Neural cell (in vitro differentiated cells): Measurements from ENCODE around the gene SLIT3. TPM values are rescaled to one million over a fixed set of nuclear protein-coding genes. Genes with fewer than 3 reads are reported as not detected.

Experiments
- H2AFZ ChIP-seq: fragments of 200-600, 300-800 bp; sonication (generic), shearing (Covaris generic); 2 replicates; pipeline ENCODE4 v1.6.0; 2014; ENCODE audit warnings: low read depth, mild to moderate bottlenecking, antibody characterized with exemption, low read length, moderate library complexity
- H3F3A ChIP-seq: fragments of 200-600 bp; shearing (Covaris generic); 2 replicates; pipeline ENCODE4 v1.6.1; 2016; ENCODE audit warnings: mild to moderate bottlenecking, moderate library complexity, mixed read lengths, antibody characterized with exemption, low read length; ENCODE audit not compliant: insufficient read depth, poor library complexity, severe bottlenecking
- H3K27ac ChIP-seq: fragments of 200-600, 300-800 bp; sonication (generic), shearing (Covaris generic); 2 replicates; pipeline ENCODE4 v1.5.1; 2014; ENCODE audit warnings: mild to moderate bottlenecking, low read length, moderate library complexity
- H3K27me3 ChIP-seq: fragments of 300-800, 200-600 bp; sonication (generic), shearing (Covaris generic); 2 replicates; pipeline ENCODE4 v1.6.0; 2014; ENCODE audit warnings: mild to moderate bottlenecking, low read depth, low read length, moderate library complexity; ENCODE audit not compliant: insufficient read depth
- H3K36me3 ChIP-seq: fragments of 300-800, 200-600 bp; sonication (generic), shearing (Covaris generic); 2 replicates; pipeline ENCODE4 v1.5.1; 2014; ENCODE audit warnings: mild to moderate bottlenecking, antibody characterized with exemption, low read length, moderate library complexity; ENCODE audit not compliant: insufficient read depth
- H3K4me2 ChIP-seq: fragments of 300-800, 200-600 bp; sonication (generic), shearing (Covaris generic); 2 replicates; pipeline ENCODE4 v1.6.0; 2014; ENCODE audit warnings: mild to moderate bottlenecking, low read length
- H3K4me3 ChIP-seq: fragments of 300-800, 200-600 bp; sonication (generic), shearing (Covaris generic); 2 replicates; pipeline ENCODE4 v1.5.1; 2014; ENCODE audit warnings: mild to moderate bottlenecking, low read length, moderate library complexity
- H3K79me2 ChIP-seq: fragments of 200-600 bp; shearing (Covaris generic); replicated peaks from 2 replicates; pipeline ENCODE4 v1.6.0; 2014; ENCODE audit warnings: mild to moderate bottlenecking, low read length, moderate library complexity; ENCODE audit not compliant: insufficient read depth
- H3K9ac ChIP-seq: fragments of 300-800, 200-600 bp; sonication (generic), shearing (Covaris generic); 2 replicates; pipeline ENCODE4 v1.6.1; 2016; ENCODE audit warnings: mild to moderate bottlenecking, low read length, mixed read lengths
- H3K9me2 ChIP-seq: fragments of 200-600 bp; shearing (Covaris generic); 2 replicates; pipeline ENCODE4 v1.6.1; 2016; ENCODE audit warnings: mild to moderate bottlenecking, low read length, mixed read lengths; ENCODE audit not compliant: insufficient read depth
- H3K9me3 ChIP-seq: fragments of 200-600, 300-800 bp; sonication (generic), shearing (Covaris generic); 2 replicates; pipeline ENCODE4 v1.6.1; 2016; ENCODE audit warnings: mild to moderate bottlenecking, mixed run types, low read length, moderate library complexity, mixed read lengths
- H4K20me1 ChIP-seq: fragments of 200-600 bp; shearing (Covaris generic); 2 replicates; pipeline ENCODE4 v1.6.1; 2016; ENCODE audit warnings: mild to moderate bottlenecking, mixed run types; ENCODE audit not compliant: insufficient read depth
- EP300 ChIP-seq: fragments of 450-650 bp; conservative IDR thresholded peaks from 2 replicates; pipeline ENCODE4 v1.6.1; 2014; ENCODE audit warnings: antibody characterized with exemption, mild to moderate bottlenecking, moderate library complexity; ENCODE audit not compliant: poor library complexity, severe bottlenecking
- EZH2 ChIP-seq: fragments of 200-600, 300-800 bp; shearing (Covaris generic), sonication (generic); IDR thresholded peaks from 2 replicates; pipeline ENCODE4 v1.6.1; 2014; ENCODE audit warnings: antibody characterized with exemption, low read length, borderline replicate concordance, mild to moderate bottlenecking; ENCODE audit not compliant: insufficient read depth, poor library complexity, severe bottlenecking
- MXI1 ChIP-seq: fragments of 450-650 bp; conservative IDR thresholded peaks from 2 replicates; pipeline ENCODE4 v1.6.1; 2014; ENCODE audit warnings: antibody characterized with exemption, mild to moderate bottlenecking; ENCODE audit not compliant: poor library complexity, severe bottlenecking
- POLR2AphosphoS5 ChIP-seq: IDR thresholded peaks from 2 replicates; pipeline ENCODE4 v1.6.1; 2012
- RAD21 ChIP-seq: fragments of 450-650 bp; conservative IDR thresholded peaks from 2 replicates; pipeline ENCODE4 v1.6.1; 2014; ENCODE audit warnings: antibody characterized with exemption, mild to moderate bottlenecking, moderate library complexity
- REST ChIP-seq: IDR thresholded peaks from 2 replicates; pipeline ENCODE4 v1.6.1; 2012; ENCODE audit warnings: borderline replicate concordance
- SMC3 ChIP-seq: fragments of 450-650 bp; conservative IDR thresholded peaks from 2 replicates; pipeline ENCODE4 v1.6.1; 2014; ENCODE audit warnings: antibody characterized with exemption, mild to moderate bottlenecking, moderate library complexity; ENCODE audit not compliant: poor library complexity
- TAF1 ChIP-seq: IDR thresholded peaks from 2 replicates; pipeline ENCODE4 v1.6.1; 2012; ENCODE audit warnings: low read depth
- polyA plus RNA-seq: library from polyadenylated mRNA; depleted of rRNA; stranded (reverse); fragments of >200 nt; gene quantifications from 2 replicates; pipeline ENCODE4 v1.2.3, GENCODE V29; 2014
- TF ChIP-seq, protein P1 (sequence below): fragments of 450-650 bp; IDR thresholded peaks from 2 replicates; pipeline ENCODE4 v1.5.1; 2014; ENCODE audit warnings: antibody characterized with exemption, mild to moderate bottlenecking, moderate library complexity; ENCODE audit not compliant: poor library complexity, severe bottlenecking

The SLIT3 gene
- polyA plus RNA-seq, 1 donor from 2014 or later = 1.2 TPM

- Histone ChIP-seq H4K20me1 (no peaks in the 10 kb centered on the region), H3K27me3 (no peaks in the 10 kb centered on the region), H3K9me3 (no peaks in the 10 kb centered on the region), H3K4me3 (no peak overlapping the region), H2AFZ (no peak overlapping the region), H3K9me2 (no peaks in the 10 kb centered on the region), H3K27ac (no peak overlapping the region), H3F3A (no peaks in the 10 kb centered on the region), H3K9ac (no peak overlapping the region), H3K79me2 (no peaks in the 10 kb centered on the region), H3K36me3 (no peaks in the 10 kb centered on the region), H3K4me2 (no peak overlapping the region)
- TF ChIP-seq, protein P1, sequence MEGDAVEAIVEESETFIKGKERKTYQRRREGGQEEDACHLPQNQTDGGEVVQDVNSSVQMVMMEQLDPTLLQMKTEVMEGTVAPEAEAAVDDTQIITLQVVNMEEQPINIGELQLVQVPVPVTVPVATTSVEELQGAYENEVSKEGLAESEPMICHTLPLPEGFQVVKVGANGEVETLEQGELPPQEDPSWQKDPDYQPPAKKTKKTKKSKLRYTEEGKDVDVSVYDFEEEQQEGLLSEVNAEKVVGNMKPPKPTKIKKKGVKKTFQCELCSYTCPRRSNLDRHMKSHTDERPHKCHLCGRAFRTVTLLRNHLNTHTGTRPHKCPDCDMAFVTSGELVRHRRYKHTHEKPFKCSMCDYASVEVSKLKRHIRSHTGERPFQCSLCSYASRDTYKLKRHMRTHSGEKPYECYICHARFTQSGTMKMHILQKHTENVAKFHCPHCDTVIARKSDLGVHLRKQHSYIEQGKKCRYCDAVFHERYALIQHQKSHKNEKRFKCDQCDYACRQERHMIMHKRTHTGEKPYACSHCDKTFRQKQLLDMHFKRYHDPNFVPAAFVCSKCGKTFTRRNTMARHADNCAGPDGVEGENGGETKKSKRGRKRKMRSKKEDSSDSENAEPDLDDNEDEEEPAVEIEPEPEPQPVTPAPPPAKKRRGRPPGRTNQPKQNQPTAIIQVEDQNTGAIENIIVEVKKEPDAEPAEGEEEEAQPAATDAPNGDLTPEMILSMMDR = no peak
- no peak for TF ChIP-seq EP300
- TF ChIP-seq POLR2AphosphoS5 = no peak
- TF ChIP-seq EZH2 = no peak
- no peak for TF ChIP-seq REST
- no peak for TF ChIP-seq RAD21
- TF ChIP-seq SMC3 = no peak
- TF ChIP-seq TAF1 = no peak
- TF ChIP-seq MXI1 = no peak
Observed at GRCh38 chr5:169114466-169115065, 186.4 kb downstream of the SLIT3 start.

DNA sequence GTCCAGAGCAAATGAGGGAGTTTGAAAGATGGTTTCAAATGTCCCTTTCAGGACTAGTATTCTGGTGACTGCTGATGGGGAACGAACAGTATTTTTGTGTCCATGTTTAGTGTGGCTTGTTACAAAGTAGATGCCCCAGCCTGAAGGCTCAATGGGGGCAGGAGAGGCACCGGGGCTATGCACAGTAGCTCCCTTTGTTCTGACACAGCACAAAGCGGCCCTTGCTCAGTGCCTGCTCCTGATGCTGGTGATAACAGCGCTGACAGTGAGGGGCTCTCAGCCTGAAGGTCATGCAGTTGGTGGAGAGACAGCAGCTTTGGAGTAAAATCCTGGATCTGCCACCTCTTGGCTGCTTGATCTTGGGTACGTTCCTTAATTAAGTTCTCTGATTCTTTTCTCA lies 188.9 kb downstream of the SLIT3 start:
- Histone ChIP-seq H3K9me2 (no peaks in the 10 kb centered on the region), H3K4me3 (no peak overlapping the region), H3K9me3 (no peaks in the 10 kb centered on the region), H3K27ac (no peak overlapping the region), H4K20me1 (no peaks in the 10 kb centered on the region), H2AFZ (no peak overlapping the region), H3K4me2 (no peak overlapping the region), H3K9ac (no peak overlapping the region), H3K36me3 (no peaks in the 10 kb centered on the region), H3K27me3 (no peaks in the 10 kb centered on the region), H3K79me2 (no peaks in the 10 kb centered on the region), H3F3A (no peaks in the 10 kb centered on the region)
- TF ChIP-seq POLR2AphosphoS5 = no peak
- TF ChIP-seq, protein P1 = no peak
- no peak for TF ChIP-seq RAD21
- TF ChIP-seq MXI1 = no peak
- TF ChIP-seq TAF1 = no peak
- no peak for TF ChIP-seq REST
- TF ChIP-seq EZH2 = no peak
